K562 treated with DMSO at 1 percent for 12 hours (cell line): ENCODE data around the gene OR4C12. TPM values are rescaled to one million over a fixed set of nuclear protein-coding genes. Genes with fewer than 3 reads are reported as not detected.

Experiments used
- total RNA-seq: library from RNA; unstranded; fragments of 300-600 nt; gene quantifications from 2 replicates; pipeline ENCODE4 v1.2.3, GENCODE V29; 2022; ENCODE audit not compliant: insufficient read depth

Gene OR4C12
- not detected in 2 replicates for total RNA-seq

DNA sequence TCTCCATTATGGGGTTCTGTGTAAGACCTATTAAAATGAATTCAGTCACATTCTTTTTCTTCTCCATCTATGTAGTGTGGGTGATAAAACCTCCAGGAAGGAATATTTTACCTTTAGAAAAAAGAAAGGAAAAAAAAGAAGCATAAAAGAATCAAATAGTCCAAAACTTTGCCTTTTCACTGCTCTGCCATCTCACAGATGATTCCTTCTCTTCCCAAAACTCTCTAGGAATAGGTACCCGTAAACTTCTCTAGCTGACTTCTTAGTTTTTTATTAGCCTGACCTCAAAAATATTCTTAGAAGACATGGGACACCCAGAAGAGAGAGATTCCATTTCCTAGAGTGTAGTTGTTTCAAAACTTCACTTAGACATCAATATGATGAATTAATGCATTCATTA is at the start of gene OR4C12:
OR4C12 (minus strand) TSS at position 101 of the 400 bp plus-strand sequence; CDS start at position 67, 34 bp downstream.

GRCh38 chr11:49952091-49952490 is 30.2 kb downstream of the OR4C12 start, which contains the start of gene OR4C13:
OR4C13 (plus strand) TSS chr11:49952391; CDS start chr11:49952423, 32 bp downstream.

Other genes starting within 250 kb of the OR4C12 start
- not detected in 2 replicates for gene OR4C13, start 30.1 kb downstream of the OR4C12 start, total RNA-seq
- not detected in 2 replicates for gene OR4C45, start 50.3 kb upstream of the OR4C12 start, total RNA-seq